Panc1 (cell line): ENCODE measurements around the gene FILIP1L.

Source experiments
- REST ChIP-seq, 2 experiments: IDR thresholded peaks; 2 replicates each; pipeline ENCODE4 v1.6.1; 2011 to 2012; ENCODE audit warnings: low read depth in 2 of 2, control low read depth in 1 of 2, low read length in 1 of 2, mild to moderate bottlenecking in 1 of 2, moderate library complexity in 1 of 2; ENCODE audit not compliant: insufficient read depth in 1 of 2
- TCF7L2 ChIP-seq: IDR thresholded peaks from 2 replicates; pipeline ENCODE4 v1.6.1; 2011; ENCODE audit warnings: mild to moderate bottlenecking, low read depth, low read length, inconsistent platforms
- TF ChIP-seq, protein P1 (sequence below): fragments of 450-650 bp; IDR thresholded peaks from 2 replicates; pipeline ENCODE4 v1.5.1; 2017; ENCODE audit warnings: mild to moderate bottlenecking

DNA sequence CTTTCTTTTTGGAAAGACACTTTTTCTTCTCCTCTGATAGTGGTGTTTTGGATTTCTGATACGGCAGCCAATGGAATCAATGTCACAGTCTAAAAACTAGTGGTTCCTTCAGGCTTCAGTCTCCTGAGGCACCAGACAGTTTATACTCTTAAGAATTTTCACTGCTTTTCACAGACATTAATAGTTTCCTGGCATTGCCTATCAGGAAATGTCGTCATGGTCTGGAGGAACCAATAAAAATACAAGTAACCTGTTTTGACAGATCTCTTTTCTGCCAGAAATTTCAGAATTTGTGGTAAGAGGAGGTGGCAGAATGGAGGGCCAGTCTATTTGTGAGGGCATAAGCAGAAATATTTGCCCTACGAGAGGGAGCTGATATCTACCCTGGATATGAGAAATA lies 44.8 kb downstream of the FILIP1L start:
- TF ChIP-seq, protein P1, sequence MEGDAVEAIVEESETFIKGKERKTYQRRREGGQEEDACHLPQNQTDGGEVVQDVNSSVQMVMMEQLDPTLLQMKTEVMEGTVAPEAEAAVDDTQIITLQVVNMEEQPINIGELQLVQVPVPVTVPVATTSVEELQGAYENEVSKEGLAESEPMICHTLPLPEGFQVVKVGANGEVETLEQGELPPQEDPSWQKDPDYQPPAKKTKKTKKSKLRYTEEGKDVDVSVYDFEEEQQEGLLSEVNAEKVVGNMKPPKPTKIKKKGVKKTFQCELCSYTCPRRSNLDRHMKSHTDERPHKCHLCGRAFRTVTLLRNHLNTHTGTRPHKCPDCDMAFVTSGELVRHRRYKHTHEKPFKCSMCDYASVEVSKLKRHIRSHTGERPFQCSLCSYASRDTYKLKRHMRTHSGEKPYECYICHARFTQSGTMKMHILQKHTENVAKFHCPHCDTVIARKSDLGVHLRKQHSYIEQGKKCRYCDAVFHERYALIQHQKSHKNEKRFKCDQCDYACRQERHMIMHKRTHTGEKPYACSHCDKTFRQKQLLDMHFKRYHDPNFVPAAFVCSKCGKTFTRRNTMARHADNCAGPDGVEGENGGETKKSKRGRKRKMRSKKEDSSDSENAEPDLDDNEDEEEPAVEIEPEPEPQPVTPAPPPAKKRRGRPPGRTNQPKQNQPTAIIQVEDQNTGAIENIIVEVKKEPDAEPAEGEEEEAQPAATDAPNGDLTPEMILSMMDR, result no peak
- TF ChIP-seq REST (IDR thresholded peaks at IDR 0.05; ENCODE audit: insufficient read depth in 1 of 2, low read depth in 2 of 2, low read length in 1 of 2) (no peak), TCF7L2 (no peak)
